Astrocyte of the spinal cord (primary cell): ENCODE data around the gene TMEM54.

ENCODE experiments used
- DNase-seq: peaks from one replicate; pipeline ENCODE4 v3.0.0; 2011; ENCODE audit warnings: low read depth, low spot score
- H3K4me3 ChIP-seq: 2 replicates; pipeline ENCODE4 v1.5.1; 2011; ENCODE audit warnings: low read depth, mild to moderate bottlenecking, low read length, moderate library complexity
- in situ Hi-C: cut with HindIII; loops from 2 replicates; pipeline ENCODE4 v1.10.0; 2017; ENCODE audit warnings: low sequenced_read_pairs
- TF ChIP-seq, protein P1 (sequence below): IDR thresholded peaks from 2 replicates; pipeline ENCODE4 v1.5.1; 2012; ENCODE audit warnings: low read depth, mild to moderate bottlenecking, low read length, inconsistent platforms

The TMEM54 gene

DNA sequence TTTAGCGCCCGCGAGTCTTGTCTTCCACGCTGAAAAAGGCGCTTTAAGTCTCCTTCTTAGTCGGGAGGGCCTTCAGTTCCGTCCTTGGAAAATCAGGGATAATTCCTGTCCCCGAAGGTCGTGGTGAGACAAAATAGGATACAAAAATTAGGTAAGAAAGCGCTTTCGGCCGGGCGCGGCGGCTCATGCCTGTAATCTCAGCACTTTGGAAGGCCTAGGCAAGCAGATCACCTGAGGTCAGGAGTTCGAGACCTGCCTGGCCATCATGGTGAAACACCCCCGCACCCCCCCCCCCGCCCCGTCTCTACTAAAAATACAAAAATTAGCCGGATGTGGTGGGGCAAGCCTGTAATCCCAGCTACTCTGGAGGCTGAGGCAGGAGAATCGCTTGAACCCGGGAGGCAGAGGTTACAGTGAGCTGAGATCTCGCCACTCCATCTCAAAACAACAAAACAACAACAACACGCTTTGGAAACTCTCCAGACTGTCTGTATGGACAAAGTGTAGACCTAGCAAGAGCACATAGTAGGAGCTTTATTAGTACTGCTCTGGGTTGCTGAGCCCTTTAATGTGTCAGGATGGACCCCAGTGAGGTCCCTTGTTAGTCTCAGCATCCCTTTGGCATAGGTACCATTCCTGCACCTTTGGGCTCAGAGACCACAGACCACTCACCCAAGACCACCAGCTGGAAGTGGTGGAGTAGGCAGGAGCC, 790 bp upstream of the TMEM54 start:
- TF ChIP-seq, protein P1, sequence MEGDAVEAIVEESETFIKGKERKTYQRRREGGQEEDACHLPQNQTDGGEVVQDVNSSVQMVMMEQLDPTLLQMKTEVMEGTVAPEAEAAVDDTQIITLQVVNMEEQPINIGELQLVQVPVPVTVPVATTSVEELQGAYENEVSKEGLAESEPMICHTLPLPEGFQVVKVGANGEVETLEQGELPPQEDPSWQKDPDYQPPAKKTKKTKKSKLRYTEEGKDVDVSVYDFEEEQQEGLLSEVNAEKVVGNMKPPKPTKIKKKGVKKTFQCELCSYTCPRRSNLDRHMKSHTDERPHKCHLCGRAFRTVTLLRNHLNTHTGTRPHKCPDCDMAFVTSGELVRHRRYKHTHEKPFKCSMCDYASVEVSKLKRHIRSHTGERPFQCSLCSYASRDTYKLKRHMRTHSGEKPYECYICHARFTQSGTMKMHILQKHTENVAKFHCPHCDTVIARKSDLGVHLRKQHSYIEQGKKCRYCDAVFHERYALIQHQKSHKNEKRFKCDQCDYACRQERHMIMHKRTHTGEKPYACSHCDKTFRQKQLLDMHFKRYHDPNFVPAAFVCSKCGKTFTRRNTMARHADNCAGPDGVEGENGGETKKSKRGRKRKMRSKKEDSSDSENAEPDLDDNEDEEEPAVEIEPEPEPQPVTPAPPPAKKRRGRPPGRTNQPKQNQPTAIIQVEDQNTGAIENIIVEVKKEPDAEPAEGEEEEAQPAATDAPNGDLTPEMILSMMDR = no peak
- H3K4me3 ChIP-seq = peak overlapping the region; percentile 54
- DNase-seq = no peak
- in situ Hi-C loops = no loop called here

DNA sequence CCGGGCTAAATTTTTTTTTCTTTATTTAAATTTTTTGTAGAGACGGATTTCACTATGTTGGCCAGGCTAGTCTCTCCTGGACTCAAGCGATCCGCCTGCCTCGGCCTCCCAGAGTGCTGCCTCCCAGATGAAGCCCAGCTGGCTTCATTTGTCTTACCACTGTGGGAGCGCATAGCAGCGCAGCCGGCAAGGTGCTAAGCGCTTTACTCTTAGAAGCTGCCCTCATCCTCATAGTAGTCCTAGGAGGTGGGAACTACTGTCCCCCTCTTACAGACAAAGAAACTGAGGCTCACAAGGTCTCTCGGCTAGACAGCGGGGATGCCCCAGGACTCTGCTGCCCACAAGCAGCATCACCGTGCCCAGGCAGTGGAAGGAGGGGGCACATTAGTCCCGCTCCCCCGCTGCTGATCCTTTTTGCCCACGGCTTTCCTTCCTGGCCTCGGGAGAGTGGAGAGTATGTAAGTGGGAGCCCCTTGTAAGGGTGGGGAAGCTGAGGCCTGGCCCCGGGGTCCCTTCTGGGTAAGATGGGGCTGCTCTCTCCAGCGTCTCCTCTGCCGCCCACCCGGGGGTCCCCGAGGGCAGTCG, 726 bp downstream of the TMEM54 start:
- DNase-seq = no peak
- in situ Hi-C loops = no loop called here
- TF ChIP-seq, protein P1 = no peak
- peak overlapping the region; percentile 54 for H3K4me3 ChIP-seq

DNA sequence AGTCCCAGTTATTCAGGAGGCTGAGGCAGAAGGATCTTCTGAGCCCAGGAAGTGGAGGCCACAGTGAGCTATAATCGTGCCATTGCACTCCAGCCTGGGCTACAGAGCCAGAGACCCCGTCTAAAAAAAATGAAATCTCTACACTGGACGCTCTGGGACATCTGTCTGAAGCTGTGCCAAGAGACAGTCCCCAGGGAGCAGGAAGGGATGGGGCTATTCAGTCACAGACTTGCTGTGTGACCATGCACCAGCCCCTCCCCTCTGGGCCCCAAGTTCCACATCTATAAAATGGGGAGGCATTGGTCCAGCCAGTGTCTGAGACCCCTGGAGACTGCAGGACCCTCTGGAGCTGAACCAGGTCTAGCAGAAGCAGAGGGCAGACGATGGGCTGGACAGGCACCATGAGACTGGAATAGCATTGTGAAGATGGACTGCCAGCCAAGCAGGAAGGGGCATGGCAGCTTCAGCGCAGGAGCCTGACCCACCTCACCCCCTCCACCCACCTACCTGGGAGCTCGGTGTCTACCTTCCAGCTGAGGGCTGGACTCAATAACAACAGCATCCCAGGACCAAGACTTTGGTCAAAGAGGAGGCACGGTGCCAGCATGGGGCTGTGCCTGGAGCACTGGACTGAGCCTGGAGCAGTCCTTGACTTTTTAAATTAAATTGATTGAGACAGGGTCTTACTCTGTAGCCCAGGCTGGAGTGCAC, 1.4 kb downstream of the TMEM54 start:
- TF ChIP-seq, protein P1 = no peak
- no peak for DNase-seq
- no peak overlapping the region for H3K4me3 ChIP-seq
- in situ Hi-C loops = no loop called here

DNA sequence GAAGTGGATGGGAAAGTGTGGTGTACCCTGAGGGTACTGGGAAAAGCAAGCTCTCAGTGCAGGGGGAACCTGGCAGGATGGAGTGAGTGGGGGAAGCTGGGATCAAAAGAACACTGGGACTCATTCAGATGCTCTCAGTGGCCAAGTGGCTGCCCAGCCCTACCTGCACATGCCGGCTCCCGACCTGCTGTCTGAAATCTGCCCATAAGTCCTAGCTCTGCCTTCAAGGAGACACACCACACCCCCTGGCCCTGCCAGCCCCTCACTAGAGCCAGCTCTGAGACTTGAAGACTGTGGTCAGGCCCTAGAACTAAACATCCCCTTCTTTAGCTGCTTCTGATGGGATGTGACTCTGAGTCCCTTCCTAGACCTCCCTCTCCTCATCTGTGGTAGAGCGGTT, 2.2 kb downstream of the TMEM54 start:
- DNase-seq = no peak
- no peak overlapping the region for H3K4me3 ChIP-seq
- TF ChIP-seq, protein P1 = no peak
- in situ Hi-C loops = no loop called here

DNA sequence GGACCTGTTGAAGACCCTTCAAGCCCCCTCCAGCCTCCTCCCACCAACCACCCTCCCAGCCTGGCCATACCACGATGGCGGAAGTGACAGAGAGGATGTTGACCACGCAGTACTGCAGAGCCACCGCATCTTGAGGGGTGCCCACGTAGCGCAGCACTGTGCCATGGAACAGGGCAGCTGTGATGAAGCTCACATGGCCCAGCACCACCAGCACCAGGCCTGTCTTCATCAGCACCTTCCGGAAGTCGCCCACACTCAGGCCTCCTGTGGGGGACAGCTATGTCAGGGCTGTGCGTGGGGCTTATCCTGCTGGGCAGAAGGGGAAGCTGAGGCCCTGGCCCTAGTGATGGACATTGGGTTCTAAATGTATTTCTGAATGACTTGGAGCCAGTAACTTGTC, 3.1 kb downstream of the TMEM54 start:
- in situ Hi-C loops = no loop called here
- H3K4me3 ChIP-seq = no peak overlapping the region
- DNase-seq = no peak
- TF ChIP-seq, protein P1 = no peak

DNA sequence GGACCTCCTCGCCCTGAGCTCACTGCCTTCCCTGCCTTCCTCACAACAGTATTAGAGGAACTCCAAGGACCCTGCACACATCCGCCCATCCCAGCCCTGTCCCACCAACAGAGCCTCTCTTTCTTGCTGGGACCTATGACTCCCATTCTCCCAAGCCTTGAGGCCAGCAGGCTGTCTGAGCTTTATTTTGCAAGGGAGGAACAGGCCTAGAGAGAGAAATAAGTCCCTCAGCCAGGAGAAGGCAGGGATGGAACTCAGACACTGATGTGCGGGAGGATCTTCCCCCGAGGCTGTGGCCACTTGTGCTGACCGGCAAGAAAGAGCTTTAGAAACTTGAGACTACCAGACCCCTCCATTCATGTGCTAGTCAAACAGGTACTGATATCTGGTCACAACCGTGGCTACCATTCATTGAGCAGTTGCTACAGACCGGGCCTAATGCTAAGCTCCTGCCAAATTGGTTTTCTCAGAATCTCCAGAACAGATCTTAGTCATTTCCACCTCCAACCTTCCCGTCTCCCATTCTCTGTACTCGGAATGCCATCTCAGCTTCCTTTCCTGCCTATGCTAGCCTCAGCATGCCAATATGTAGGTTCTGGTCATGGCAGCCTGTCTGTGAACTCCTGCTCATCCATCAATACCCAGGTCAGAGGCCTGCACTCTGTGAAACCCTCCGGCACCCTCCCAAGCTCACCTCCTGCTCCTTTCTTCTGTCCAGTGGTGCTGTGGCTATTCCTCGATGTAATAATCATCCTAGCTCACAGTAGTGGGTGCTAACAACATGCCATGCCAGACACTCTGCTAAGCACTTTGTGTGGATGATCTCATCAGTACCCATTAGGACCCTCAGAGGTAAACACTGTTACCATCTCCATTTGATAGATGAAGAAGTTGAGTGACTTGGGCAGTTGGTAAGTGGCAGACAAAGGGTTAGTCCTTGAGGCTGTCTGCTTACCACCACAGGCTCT, 3.8 kb downstream of the TMEM54 start:
- no peak for DNase-seq
- TF ChIP-seq, protein P1 = no peak
- H3K4me3 ChIP-seq = no peak overlapping the region
- in situ Hi-C loops = no loop called here
